Globus pallidus (tissue), 1 donor: Measurements from ENCODE around the gene ATXN1.
"Not testable (repeated sequence)": the region's sequence is repeated elsewhere in the genome, so short reads cannot be mapped to it uniquely, and the experiment has no call there.

Experiments
- DNase-seq: peaks from one replicate; pipeline ENCODE4 v3.0.0-alpha.2; 2015; ENCODE audit warnings: low spot score

The ATXN1 gene

DNA sequence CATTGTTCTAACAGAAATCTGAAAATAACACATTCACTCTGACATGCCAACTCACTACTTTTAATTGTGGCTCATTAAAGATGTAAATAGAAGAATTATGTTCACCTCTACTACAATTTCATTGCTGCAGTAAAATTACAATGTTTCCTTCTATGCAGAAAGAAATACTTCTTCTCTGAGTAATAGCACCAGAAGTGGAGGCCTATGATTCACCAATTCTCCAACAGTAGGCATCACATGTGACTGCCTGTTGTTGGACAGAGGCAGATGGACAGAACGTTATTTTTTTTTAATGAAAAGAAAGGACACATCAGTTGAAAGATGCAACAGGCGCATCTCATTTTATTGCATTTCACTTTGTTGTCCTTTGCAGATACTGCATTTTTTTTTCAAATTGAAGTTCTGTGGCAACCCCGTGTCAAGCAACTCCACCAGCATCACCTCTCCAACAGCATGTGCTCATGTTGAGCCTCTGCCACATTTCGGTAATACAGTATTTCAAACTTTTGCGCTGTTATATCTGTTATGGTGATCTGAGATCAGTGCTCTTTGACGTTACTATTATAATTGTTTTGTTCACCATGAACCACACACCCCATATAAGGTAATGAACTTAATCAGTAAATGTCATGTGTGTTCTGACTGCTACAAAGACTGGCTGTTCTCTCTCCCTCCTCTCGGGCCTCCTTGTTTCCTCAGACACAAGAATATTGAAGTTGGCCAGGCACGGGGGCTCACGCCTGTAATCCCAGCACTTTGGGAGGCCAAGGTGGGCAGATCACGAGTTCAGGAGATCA lies 121.4 kb downstream of the ATXN1 start:
- no peak for DNase-seq

DNA sequence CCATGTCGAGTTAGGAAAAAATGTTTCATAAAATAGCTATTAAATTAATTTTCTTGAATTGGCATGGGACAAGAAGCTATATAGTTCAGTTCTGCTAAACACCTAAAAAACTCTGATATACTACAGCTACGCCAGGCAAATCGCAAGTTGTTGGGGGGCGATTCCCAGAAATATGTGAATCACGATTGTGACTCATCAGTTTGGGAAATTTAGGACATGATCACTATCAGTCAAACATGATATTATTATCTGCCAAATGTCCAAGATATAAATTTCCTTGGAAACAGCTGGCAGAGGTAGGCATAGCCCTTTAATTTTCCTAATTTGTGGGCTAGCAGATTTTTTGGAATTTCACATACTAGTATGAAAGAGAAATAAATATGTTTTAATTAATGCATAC lies 123.6 kb downstream of the ATXN1 start:
- no peak for DNase-seq

DNA sequence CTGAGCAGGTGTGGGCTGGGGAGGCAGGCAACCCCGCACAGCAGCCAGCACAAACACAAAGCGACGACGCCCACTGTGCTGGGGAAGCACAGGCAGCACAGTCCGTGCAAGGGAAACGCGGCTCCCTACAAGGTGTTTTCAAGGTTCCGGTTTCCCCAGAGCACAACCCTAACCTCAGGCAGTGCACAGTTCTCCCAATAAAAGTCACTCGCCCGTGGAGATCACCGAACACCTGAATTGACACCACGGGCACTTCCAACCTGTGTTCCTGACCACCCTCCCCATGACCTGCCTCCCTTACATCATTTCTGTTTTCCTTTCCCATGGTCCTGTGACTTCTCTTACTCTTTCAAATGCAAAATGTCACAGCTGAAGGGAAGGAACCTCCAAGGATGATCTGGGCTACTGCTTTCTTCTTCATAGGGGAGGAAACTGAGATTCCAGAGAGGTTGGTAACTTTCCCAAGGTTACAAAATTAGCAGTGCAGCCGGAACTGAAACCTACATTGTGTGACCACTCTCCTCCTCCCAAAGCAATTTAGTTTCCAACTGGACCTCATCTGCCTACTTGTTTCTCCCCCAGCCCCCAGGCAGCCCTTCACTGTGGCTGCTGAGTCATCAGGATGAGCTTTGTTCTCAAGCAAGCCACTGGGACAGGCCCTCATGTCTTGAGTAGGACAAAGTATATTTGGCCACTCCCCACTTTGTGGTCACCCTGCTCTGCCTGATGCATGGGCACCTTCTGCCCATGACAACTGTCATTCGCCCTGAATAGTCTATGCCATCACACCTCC lies 125.3 kb downstream of the ATXN1 start:
- DNase-seq: no peak

DNA sequence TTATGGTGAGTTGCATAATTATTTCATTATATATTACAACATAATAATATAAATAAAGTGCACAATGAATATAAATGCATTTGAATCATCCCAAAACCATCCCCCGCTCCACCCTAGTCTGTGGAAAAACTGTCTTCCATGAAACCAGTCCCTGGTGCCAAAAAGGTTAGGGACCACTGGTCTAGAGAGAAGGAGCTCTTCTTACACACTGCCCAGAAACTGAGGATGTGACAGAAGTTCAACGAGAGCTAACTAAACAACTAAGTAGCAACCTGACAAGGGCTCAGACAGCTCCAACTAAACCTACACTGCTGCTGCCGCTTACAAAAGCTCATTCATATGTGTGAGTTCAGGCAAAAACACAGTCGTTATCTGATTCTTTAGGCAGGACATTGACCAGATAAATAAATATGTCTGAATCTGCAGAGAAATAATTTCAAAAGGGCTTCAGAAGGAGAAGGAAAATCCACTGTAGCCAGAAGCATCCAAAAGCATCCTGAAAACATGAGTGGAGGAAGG lies 125.9 kb downstream of the ATXN1 start:
- no peak for DNase-seq

DNA sequence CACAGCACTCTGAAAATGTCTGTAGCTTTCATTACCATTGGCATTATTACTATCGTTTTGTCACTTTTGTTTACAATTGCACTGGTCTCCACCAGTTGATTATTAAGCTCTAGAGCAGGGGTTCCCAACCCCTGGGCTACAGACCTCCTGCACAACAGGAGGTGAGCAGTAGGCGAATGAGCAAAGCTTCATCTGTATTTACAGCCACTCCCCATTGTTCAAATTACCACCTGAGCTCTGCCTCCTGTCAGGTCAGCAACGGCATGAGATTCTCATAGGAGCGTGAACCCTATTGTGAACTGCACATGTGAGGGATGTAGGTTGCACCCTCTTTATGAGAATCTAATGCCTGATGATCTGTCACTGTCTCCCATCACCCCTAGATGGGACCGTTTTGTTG lies 126.4 kb downstream of the ATXN1 start:
- no peak for DNase-seq

DNA sequence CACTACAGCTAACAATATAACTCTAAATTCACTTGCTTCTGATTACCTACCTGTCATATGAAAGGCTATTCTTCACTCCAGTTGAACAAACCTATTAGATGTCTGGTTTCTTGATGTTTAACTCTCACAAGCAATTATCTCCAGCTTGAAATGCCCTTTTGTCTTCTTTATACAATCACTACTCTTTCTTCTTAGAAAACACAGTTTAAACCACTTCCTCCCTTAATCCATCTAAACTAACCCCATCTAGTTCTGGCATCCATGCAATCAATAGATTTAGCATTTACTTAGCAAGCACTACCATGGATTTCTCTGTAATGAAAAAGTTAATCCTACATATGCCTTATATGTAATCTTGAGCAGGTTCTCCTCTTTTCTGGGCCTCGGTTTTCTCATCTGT lies 127.3 kb downstream of the ATXN1 start:
- no peak for DNase-seq

DNA sequence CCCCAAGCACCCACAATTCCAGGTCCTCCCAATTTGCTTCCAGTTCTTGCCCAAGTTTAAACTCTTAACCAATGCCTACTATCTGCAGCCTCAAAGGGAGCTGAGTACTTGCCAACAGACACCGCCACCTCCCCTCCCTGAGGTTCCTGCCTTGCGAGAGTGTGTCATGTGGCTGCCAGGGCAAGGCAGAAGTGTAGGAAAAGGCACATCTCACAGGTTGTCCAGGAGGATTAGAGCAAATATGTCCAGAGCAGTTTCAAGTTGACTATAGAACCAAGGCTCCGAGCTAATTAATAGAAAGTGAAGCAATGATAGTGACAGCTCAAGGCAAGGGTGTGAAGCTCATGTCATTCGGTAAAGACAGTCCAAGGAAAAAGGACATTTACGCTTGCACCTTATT lies 127.8 kb downstream of the ATXN1 start:
- DNase-seq: no peak

DNA sequence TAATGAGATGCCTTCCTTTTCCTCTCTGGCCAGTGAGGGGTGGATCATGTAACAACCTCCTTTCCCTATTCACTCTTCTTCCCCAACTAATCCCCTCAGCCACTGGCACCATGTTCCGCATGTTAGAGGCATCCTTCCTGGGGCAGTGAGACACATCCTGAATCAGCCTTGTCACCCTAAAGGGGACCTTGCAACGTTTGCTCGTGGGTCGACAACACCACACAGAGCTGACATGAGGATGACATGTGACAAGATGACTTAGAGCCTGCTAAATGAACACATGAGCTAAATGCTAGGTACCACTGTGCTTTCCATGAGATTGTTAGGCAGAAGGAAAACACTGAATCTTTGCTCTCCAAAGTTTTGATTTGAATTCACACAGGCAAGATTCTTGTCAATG lies 129.2 kb downstream of the ATXN1 start:
- no peak for DNase-seq

DNA sequence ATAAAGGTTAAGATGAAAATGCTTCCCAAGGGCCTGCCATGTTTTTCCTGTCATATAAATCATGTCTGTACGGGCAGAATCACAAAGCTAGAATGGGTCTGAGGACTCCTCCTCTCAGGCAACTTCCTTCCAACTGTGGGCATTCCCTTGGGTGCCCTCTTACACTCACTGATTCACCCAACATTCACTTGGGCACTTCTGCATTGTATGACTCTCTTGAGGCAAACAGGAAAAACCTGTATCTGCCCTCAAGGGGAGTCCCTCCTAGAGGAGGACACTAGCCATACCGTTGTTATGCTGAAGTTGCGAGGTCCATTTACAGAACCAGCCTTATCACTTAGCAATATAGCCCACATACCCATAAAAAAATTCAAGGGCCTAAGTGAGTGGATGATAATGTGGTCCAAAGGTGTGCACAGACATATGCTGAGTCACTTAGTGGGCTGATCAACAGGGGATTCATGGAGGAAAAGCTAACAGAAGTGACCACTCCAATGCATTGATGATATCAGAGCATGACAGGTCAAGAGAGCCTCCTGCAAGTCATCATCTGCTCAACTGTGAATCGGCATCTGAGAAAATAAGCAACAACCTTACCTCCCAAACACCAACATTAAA lies 131.1 kb downstream of the ATXN1 start:
- no peak for DNase-seq

DNA sequence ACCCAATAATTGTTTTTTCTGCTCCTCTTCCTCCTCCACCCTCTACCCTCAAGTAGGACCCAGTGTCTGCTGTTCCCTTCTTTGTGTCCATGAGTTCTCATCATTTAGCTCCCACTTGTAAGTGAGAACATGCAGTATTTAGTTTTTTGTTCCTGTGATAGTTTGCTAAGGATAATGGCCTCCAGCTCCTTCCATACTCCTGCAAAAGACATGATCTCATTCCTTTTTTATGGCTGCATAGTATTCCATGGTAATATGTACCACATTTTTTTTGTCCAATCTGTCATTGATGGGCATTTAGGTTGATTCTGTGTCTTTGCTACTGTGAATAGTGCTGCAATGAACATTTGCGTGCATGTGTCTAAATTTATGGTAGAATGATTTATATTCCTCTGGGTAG lies 132.7 kb downstream of the ATXN1 start:
- not testable (repeated sequence) for DNase-seq

DNA sequence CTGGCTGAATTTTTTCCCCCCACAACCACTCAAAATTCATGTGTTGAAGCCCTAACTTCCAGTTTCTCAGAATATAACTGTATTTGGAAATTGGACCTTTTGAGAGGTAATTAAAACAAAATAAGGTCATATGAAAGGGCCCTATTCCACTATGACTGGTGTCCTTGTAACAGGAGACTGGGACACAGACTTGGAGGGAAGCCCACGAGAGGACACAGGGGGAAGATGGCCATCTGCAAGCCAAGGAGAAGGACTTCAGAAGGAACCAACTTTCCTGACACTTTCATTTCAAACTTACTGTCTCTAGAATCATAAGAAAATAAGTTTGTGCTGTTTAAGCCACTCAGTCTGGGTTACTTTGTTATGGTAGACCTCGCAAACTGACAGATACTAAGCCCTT lies 134.6 kb downstream of the ATXN1 start:
- DNase-seq: no peak

DNA sequence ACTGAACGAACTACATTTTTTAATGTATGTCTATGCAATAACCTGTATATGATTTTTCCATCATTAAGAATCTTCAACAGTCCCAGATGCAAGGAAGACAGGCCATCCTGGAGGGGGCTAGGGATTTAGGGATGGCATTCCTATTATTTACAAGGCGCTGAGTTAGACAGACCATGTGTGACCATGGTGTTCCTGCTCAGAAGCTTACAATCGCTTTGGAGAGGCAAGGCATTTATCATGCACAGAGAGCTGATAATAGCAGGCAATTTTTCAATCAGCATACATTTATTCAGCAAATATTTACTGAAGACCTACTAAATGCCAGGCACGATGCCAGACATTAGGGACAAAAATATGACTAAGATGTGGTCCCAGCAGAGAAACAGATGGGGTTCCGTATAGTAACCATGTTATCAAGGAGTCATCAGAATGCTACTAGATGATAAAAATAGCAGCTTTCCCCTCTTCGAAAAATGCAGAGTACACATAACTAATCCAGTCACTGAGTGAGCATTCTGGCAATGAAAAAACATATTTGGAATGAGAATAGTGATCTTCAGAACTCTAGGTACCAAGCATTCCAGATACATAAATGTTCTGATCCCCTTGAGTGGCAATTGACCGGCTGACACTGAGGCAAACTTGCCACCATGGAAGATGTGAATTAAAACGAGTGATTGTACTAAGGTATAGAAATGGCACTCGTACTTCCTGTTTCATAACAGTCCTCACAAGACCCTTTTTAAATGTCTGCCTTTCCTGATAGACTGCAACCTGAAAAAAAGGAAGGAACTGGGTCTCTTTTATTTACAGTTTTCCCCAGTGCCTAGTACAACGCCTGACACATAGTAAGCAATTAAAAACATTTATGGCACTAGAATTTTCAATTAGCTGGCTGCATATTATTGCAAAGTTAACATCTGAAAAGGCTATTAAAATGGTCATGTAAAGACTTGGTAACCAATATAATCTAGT lies 135.7 kb downstream of the ATXN1 start:
- no peak for DNase-seq

DNA sequence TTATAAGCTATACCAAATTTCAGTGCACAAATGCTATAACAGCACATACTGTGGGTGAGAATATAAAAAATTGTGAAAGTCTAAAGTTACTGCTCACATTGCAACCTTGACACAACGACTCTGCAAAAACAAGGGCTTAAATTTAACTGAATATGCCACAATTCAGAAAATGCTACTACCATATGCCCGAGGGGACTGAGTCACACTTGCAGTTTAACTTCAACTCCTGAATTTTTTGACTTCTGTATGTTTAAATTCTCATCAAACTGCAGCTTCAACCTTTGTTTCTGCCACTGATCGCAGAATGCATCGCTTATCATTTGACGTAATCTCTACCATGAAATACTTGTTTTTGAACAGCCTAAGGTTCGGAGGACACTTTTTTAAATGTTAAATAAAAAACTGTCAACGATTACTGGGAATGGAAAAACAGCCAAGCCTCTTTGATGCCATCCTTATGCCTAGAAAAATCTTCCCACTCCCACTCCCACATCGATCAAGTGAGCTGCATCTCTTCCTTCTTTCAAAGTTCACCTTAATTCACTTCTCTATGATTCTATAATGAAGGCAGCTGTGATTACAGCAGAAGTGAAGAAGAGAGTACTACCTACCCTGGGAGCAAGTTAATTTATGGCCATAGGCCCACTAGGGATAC lies 136.5 kb downstream of the ATXN1 start:
- no peak for DNase-seq

DNA sequence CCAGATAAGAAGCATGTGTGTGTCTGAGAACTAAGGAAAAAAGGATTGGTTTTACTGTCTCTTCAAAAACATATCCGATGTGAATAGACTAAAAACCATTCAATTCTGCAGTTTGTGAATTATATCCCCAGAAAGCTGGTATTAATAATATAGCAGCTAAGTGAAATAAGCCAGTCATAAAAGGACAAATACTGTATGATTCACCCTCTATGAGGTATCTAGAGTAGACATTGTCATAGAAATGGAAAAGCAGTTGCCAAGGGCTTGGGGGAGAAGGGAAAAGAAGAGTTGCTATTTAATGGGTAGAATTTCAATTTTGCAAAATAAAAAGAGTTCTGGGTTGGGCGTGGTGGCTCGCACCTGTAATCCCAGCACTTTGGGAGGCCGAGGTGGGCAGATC lies 137.5 kb downstream of the ATXN1 start:
- no peak for DNase-seq

DNA sequence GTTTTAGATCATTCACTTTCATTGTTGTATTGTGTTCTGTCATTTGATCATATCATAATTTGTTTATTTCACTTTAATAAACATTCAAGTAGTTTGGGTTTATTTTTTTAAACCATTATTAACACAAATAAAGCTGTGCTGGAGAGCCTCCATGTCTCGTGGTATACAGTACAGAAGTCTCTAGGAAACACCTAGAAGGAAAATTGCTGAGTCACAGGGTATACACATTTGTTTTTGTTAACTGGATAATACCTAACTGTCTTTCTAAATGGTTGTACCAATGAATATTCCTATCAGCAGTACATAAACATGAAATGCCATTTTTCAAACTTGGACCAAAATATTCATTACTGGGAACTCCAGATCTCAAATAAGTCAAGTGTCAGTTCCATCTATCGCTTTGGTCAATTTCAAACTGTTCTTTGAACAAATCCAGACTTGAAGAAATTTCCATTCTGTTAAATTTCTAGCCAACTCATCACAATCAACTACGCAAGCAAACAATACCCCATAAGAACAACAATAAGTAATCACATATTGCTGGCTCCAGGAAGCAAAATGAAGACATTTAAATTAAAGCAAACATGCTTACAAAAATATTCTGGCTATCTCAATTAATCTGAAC lies 138.1 kb downstream of the ATXN1 start:
- DNase-seq: no peak

DNA sequence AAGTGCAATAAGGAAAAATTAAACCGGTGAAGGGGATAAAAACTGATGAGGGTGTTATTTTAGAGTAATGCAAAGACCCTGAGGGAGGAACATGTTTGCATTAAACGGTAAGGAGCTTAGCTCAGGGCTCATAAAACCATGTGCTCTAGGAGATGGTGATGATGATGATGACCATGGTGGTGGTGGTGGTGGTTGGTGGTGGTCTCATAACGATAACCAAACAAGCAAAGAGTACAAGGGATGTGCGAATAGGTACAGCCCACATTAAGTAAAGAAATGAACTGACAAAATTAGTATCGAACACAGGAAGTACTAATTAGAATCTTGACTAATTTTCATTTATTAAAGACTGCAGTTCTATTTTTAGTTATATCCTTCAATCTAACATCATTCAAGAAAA lies 139.1 kb downstream of the ATXN1 start:
- no peak for DNase-seq

DNA sequence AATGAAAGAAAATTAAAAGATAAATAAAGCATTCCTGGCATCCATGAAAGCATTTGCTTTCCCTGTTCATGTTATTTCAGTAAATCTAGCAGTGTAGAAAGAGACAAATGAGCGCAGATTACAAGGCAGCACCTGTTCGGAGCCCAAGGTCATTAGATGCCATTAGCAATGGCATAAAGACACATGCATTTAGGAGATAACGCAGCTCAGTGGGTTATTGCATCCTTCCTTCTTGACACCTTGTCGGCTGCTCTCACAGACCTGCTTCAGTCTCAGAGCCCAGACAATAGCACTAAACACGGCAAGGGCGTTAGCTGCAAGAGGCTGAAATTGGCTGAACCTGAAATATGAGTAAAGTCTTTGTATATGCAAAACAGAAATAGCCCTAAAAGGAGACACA lies 140.3 kb downstream of the ATXN1 start:
- DNase-seq: no peak

DNA sequence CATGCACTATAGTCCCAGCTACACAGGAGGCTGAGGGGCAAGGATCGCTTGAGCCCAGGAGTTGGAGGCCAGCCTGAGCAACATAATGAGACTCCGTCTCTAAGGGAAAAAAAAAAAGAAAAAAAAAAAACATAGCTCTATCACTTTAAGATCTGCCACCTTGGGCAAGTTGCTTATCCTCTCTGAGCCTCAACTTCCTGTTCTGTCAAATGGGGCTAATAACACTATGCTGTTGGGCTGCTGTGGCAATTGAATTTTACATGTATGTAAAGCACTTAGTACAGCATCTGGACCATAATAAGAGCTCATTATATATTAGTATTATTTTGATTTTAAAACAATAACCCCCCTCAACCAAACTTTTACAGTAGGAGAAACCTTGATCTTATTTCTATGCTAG lies 141.5 kb downstream of the ATXN1 start:
- DNase-seq: no peak

DNA sequence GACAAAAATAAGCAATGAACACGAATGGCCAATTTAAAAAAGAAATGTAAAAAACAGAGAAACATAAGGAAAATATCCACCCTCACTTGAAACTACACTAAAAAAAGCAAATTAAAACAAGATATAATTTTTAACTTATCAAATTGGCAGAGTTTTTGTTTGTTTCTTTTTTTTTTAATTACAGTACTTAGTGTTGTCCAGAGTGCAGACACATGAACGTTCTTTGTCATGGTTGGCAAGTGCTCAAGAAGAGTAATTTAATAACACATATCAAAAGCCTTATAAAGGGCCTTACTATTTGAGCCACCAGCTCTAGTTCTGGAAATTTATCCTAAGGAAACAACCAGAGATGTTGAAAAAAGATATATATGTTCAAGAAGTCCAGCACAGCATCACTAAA lies 142.3 kb downstream of the ATXN1 start:
- no peak for DNase-seq

DNA sequence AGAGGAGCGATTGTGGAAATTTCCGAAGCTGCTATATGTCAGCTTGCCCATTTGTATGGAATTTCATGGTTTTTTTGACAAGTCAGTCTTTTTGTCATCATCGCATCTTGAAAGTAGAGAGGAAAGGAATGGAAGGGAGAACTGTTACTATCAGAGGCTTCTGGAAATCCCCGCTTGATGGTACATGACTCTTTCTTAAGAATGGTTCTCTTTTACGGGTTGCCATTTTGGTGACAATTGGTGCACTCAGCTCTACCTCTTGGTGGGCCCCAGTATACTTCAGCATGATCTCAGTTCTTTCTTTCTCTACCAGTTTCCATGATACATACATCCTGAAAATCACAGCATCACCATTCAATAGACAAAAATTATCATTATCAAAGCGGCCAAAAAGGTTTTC lies 146.0 kb downstream of the ATXN1 start:
- not testable (repeated sequence) for DNase-seq

DNA sequence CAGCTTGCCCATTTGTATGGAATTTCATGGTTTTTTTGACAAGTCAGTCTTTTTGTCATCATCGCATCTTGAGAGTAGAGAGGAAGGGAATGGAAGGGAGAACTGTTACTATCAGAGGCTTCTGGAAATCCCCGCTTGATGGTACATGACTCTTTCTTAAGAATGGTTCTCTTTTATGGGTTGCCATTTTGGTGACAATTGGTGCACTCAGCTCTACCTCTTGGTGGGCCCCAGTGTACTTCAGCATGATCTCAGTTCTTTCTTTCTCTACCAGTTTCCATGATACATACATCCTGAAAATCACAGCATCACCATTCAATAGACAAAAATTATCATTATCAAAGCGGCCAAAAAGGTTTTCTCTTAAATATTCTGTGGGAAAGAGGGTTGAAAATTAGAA lies 147.1 kb downstream of the ATXN1 start:
- DNase-seq: not testable (repeated sequence)
